Measurements from ENCODE around the gene RELN. TPM values are rescaled to one million over a fixed set of nuclear protein-coding genes. Genes with fewer than 3 reads are reported as not detected.

RELN gene
- total RNA-seq, 2 donors from 2014 or later, result 6.9 to 8.0 TPM

GRCh38 chr7:103813970-103814369 lies 175.5 kb downstream of the RELN start:
- Histone ChIP-seq H3K4me3 (no peak overlapping the region), H3K27me3 (no peaks in the 10 kb centered on the region), H3K36me3 (no peaks in the 10 kb centered on the region), H3K4me1 (no peaks in the 10 kb centered on the region), H3K27ac (no peak overlapping the region), H3K9me3 (no peaks in the 10 kb centered on the region)
- DNase-seq (ENCODE audit: low spot score), result no peak
- TF ChIP-seq CTCF (IDR thresholded peaks at IDR 0.05), result no peak

GRCh38 chr7:103811997-103812396 lies 177.5 kb downstream of the RELN start:
- Histone ChIP-seq H3K27ac (no peak overlapping the region), H3K36me3 (no peaks in the 10 kb centered on the region), H3K4me3 (no peak overlapping the region), H3K4me1 (no peaks in the 10 kb centered on the region), H3K9me3 (no peaks in the 10 kb centered on the region), H3K27me3 (no peaks in the 10 kb centered on the region)
- no peak for TF ChIP-seq CTCF (IDR thresholded peaks at IDR 0.05)
- no peak for DNase-seq (ENCODE audit: low spot score)

- TF ChIP-seq CTCF (IDR thresholded peaks at IDR 0.05), result no peak
- no peak for DNase-seq (ENCODE audit: low spot score)
- H3K4me1 ChIP-seq, result no peaks in the 10 kb centered on the region
- H3K27me3 ChIP-seq, result no peaks in the 10 kb centered on the region
- H3K36me3 ChIP-seq, result no peaks in the 10 kb centered on the region
- no peak overlapping the region for H3K4me3 ChIP-seq
- no peaks in the 10 kb centered on the region for H3K9me3 ChIP-seq
- H3K27ac ChIP-seq, result no peak overlapping the region
Measured at GRCh38 chr7:103811290-103811689, 178.2 kb downstream of the RELN start.

- no peak for DNase-seq (ENCODE audit: low spot score)
- H3K4me3 ChIP-seq, result no peak overlapping the region
- H3K4me1 ChIP-seq, result no peaks in the 10 kb centered on the region
- no peak for TF ChIP-seq CTCF (IDR thresholded peaks at IDR 0.05)
- H3K9me3 ChIP-seq, result no peaks in the 10 kb centered on the region
- H3K36me3 ChIP-seq, result no peaks in the 10 kb centered on the region
- H3K27me3 ChIP-seq, result no peaks in the 10 kb centered on the region
- H3K27ac ChIP-seq, result no peak overlapping the region
Measured at GRCh38 chr7:103810112-103810744, 179.2 kb downstream of the RELN start.

- H3K4me1 ChIP-seq, result no peaks in the 10 kb centered on the region
- no peak for DNase-seq (ENCODE audit: low spot score)
- TF ChIP-seq CTCF (IDR thresholded peaks at IDR 0.05), result no peak
- no peak overlapping the region for H3K27ac ChIP-seq
- H3K4me3 ChIP-seq, result no peak overlapping the region
- no peaks in the 10 kb centered on the region for H3K27me3 ChIP-seq
- H3K36me3 ChIP-seq, result no peaks in the 10 kb centered on the region
- H3K9me3 ChIP-seq, result no peaks in the 10 kb centered on the region
Measured at GRCh38 chr7:103809229-103809994, 180.0 kb downstream of the RELN start.
